GM19372 (cell line): Measurements from ENCODE around the gene RAD51B.

ENCODE experiments used
- ATAC-seq: cut with Tn5 transposase; IDR thresholded peaks from one replicate; pipeline ENCODE4 v1.9.1; 2021; ENCODE audit warnings: mild to moderate bottlenecking, low read depth, moderate library complexity; ENCODE audit not compliant: unreplicated experiment

RAD51B gene

GRCh38 chr14:68639758-68640574, 820.4 kb downstream of the RAD51B start:
- ATAC-seq, result no peak

GRCh38 chr14:68643673-68644072, 824.1 kb downstream of the RAD51B start:
- no peak for ATAC-seq

- no peak for ATAC-seq
These were observed 824.5 kb downstream of the RAD51B start for GRCh38 chr14:68644101-68644500.

DNA sequence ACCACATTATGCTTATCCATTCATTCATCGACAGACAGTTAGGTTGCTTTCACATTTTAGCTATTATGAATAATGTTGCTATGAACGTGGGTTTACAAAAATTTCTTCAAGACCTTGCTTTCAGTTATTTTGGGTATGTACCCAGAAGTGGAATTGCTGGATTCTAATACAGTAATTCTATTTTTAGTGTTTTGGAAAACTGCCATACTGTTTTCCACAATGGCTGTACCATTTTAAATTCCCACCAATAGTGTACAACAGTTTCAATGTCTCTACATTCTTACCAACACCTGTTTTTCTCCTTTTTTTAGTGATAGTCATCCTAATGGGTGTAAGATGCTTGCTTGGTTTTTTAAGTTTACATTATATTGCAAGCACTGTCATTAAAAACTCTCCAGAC, 825.8 kb downstream of the RAD51B start:
- no peak for ATAC-seq

- ATAC-seq, result no peak
These were observed 830.1 kb downstream of the RAD51B start for GRCh38 chr14:68649476-68650189.

GRCh38 chr14:68650404-68650994, 830.9 kb downstream of the RAD51B start:
- no peak for ATAC-seq

GRCh38 chr14:68651075-68651474, 831.5 kb downstream of the RAD51B start:
- ATAC-seq, result no peak

DNA sequence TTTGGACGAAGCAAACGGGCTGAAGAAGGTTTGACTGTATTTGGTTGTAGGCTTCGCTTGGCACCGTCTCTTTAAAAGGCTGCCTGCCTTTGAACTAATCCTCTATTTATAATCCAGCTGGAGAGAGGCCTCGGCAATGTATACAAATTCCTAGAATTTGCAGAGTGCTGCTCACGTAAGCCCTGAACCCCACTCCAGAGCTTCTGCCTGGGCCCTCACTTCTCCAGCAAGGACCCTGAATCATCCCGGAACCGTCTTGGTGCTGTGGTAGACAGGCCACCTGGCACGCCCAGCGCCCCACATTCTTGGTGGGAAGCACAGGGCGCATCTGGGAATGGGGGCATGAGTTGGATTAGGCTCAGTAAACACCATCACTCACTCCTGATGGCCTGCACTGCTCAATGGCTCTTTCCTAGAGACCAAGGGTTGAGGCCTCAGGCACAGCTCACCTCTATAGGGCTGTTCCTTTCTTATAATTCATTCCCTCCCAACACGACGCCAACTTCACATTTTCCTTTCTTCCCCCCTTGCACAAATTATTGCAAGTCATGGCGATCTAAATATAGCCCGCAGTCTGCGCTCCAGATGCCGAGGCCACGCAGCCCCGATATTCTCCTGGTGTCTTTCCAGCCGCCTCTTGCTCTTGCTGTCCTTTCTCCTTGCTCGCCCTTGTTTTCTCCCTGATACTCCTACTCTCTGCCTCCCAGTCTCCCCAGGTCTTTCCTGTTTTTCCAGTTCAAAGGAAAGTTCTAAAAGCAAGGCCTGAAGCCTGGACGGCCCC, 832.3 kb downstream of the RAD51B start:
- ATAC-seq, result no peak

DNA sequence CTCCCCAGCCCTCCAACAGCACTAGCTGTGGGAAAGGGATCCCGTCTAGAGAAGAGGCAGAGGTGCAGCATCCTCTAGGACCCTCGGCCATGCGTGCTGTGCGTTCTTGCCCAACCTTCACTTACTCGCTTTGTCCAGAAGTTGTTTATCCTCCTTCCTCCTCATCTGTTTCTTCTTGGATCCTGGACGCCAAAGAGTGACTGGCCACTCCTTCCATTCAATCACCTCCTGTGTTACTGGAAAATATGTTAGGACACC, 832.8 kb downstream of the RAD51B start:
- ATAC-seq, result no peak

GRCh38 chr14:68653108-68653507, 833.5 kb downstream of the RAD51B start:
- ATAC-seq, result no peak

GRCh38 chr14:68653804-68654203, 834.2 kb downstream of the RAD51B start:
- no peak for ATAC-seq

DNA sequence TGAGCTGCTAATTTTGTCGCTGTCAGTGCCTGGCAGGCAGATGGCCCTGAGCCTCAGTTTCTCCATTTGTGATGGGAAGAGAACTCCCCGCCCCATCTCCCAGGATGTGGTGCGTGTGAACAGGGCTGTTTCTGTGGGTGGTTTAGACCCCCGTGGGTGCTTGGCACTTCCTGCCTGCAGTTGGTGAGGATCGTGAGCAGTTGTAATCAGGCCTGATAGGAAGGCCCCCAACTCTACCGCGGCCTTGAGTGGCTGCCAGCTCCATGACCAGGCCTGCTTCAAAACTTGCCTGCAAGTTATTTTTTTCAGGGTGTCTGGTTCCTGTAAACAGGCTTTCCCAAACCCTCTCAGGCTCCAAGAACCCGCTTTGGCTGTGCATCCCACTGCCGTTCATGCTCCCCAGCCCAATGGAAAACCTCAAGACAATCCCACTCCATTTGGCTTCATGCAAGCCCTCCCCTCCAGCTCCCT, 834.9 kb downstream of the RAD51B start:
- no peak for ATAC-seq

DNA sequence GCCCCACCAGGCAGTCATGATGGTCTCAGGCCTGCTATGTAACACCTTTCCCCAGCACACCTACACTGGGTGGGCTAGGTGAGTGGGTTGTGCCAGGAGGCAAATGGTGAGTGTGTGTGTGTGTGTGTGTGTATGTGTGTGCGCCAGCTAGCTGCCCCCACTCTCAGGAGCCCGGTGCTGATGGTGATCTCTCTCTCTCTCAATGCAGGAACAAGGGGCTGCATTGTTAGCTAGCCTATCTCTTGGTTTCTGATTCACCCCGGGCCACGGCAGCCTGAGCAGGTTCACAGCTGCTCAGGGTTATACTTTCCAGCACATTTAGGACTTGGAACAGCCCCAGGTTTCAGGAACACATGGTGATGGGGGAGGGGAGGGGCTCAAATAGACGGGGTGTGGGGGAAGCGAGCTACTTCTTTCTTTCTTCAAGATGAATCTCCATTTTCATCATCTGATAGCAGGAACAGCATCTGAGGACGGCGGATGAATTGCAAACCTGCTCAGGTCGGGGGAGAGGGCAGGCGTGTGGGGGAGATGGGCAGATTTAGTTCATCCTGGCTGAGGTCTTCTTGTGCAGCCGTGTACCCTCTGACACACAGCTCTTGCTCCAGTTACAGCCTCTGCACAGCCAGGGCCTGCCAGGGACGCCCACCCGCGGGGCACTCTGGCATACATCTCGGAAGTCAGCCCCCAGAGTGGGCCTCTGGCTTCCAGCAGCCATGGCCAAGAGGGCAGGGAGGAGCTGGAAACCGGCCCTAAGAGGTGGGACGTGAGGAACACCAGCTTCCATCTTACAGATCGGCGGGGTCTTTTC, 835.6 kb downstream of the RAD51B start:
- ATAC-seq, result no peak

GRCh38 chr14:68655911-68656316, 836.3 kb downstream of the RAD51B start:
- ATAC-seq, result no peak

DNA sequence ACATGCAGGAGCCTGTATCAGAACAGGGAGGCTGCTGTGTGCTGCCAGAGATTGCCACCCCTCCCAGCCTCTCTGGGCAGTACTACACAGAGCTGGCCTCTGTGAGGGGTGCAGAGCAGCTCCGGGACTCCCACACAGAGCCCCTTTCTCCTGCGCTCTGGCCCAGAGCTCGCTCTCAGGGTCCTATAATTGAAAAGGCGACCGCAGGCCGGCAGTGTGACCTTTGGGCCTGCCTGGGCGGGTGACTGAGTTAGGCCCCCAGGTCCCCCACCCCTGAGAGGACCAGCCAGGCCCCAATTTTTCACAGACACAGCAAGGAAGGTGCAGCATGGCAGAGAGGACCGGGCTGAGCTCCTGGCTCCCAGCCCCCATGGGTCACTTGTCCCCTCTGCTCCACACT, 836.9 kb downstream of the RAD51B start:
- no peak for ATAC-seq

DNA sequence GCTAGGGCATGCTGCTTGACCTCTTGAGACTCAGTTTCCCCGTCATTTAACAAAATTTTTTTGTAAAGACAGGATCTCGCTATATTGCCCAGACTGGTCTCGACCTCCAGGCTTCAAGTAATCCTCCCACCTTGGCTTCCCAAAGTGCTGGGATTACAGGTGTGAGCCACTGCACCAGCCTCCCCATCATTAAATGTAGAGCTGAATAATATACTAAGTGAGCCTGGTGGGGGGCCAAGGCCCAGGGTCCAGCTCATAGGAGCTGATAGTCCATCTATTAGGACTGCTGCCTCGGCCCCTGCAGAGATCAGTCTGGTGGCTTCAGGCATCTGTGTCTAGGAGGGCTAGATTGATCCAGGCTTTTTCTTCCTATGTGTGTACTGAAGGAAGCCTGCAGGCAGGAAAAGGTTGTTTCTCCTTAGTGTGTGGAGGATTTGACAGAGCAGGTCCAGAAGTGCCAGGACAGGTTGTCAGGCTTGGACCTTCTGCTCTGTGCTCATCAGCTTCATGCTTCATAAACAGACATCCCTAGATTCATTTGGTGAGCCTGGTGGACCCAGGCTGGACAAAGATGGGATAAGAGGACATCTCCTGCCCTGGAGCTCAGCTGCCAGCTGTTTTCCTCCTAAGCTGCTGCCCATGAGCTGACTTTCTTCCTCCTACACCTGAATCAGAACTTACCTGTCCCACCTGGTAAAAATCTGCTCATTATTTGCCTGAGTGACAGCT, 837.9 kb downstream of the RAD51B start:
- no peak for ATAC-seq

- ATAC-seq, result no peak
These were observed 838.5 kb downstream of the RAD51B start for GRCh38 chr14:68658029-68658509.

DNA sequence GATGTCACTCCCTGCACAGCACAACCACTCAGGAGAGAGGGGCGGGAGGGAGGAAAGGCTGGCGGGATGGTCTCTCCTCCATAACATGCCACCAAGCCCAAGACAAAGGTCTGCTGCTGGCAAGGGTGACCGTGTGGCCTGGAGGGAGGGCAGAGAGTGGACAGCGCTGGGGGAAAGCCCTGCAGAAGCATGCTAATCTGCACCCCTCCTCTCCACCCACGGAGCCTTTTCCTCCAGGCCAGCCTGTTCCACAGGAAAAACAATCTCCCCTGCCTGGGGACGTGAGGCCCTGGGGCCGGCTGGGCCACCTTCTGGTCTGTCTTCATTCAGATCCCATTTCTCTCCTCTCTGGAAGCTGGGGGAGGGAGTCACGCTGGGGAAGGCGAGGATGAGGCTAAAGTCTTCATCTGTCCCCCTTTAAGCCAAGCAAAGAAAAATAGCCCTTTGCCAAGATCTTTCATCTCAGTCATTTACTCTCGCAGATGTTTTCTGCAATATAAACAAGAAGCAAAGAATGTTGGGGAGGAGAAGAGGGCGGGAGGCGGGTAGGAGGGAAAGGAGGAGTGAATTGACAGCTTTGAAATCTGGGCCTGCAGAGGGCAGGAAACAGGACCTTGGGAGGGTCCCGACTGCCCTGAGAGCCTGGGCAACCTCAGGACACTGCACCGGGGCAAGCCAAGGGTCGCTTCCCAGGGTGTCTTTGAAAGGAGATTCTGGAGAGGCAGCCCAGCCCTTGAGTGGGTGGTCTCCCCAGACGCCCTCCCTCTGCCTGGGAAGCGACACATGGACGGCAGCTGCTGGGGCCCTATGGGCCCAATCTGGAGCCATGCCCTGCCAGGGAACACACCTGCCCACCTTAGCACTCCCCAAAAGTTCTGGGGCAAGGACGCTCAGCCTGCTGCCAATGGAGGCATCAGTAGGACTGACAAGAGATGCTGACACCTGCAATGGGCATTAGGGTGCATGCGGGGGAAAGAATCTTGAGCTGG, 839.7 kb downstream of the RAD51B start:
- no peak for ATAC-seq
